Duodenal mucosa (tissue), 2 donors: ENCODE measurements around the gene UBAP1L.
A peak's percentile ranks its signal among the peaks of the same experiment; 100 is the strongest.

ENCODE experiments used
- H3K27ac ChIP-seq: one replicate; pipeline ENCODE4 v1.7.0; 2013; ENCODE audit warnings: low read depth, low read length
- H3K27me3 ChIP-seq, 2 donors: one replicate each; pipeline ENCODE4 v1.7.0; 2013; ENCODE audit warnings: low read length in 2 of 2, control low read depth in 1 of 2; ENCODE audit not compliant: insufficient read depth in 2 of 2, control insufficient read depth in 1 of 2
- H3K36me3 ChIP-seq, 2 donors: one replicate each; pipeline ENCODE4 v1.7.0; 2013; ENCODE audit warnings: low read length in 2 of 2, control low read depth in 1 of 2; ENCODE audit not compliant: insufficient read depth in 2 of 2, control insufficient read depth in 1 of 2
- H3K4me1 ChIP-seq, 2 donors: one replicate each; pipeline ENCODE4 v1.7.0; 2013; ENCODE audit warnings: low read length in 2 of 2, control low read depth in 1 of 2; ENCODE audit not compliant: insufficient read depth in 2 of 2, control insufficient read depth in 1 of 2
- H3K4me3 ChIP-seq, 2 donors: one replicate each; pipeline ENCODE4 v1.7.0; 2013; ENCODE audit warnings: low read length in 2 of 2, low read depth in 1 of 2
- H3K9ac ChIP-seq, 2 donors: one replicate each; pipeline ENCODE4 v1.7.0; 2013; ENCODE audit warnings: low read length in 2 of 2, low read depth in 1 of 2
- H3K9me3 ChIP-seq, 2 donors: one replicate each; pipeline ENCODE4 v1.7.0; 2013; ENCODE audit warnings: low read length in 2 of 2, control low read depth in 1 of 2; ENCODE audit not compliant: control insufficient read depth in 1 of 2

The UBAP1L gene

DNA sequence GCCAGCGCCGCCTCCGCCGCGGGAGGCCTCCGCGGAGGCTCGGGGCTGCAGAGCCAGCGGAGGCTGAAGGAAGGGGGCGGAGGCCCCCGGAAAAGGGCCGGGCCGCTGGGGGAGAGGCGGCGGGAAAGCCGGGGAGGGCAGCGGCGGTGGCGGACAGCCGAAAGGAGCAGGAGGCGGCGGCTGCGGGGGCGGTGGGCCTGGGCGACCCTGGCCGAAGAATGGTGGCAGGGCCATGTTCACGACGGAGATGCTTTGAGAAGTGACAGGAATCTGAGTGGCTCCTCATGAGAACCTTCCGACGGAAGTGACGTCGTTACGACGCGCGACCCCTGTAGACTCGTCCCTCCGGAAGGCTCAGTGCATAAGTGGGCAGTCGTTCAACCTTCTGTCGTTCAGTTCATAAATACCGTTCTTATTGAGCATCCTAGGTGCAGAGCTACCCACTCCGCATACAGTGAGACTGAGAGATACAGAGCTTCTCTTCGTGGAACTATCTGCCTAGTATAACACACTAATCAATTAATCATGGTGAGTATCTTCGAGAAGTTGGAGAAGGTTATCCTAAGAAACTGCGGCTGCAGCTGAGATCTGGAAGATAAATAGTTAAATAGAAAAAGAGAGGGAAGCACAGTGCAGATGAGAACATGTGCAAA is 18.7 kb upstream of the UBAP1L start, which contains the start of gene PDCD7:
Gene PDCD7 (minus strand): TSS at position 261 of the 653 bp plus-strand sequence. CDS start 27 bp downstream, at position 234.
- Histone ChIP-seq H3K4me1 (peaks cover 12 to 16% of the 10 kb centered on the region in 2 donors), H3K9me3 (no peaks in the 10 kb centered on the region), H3K9ac (peak within 1 kb of the TSS; percentile 80 to 85), H3K36me3 (peaks cover 7 to 16% of the 10 kb centered on the region in 2 donors), H3K27ac (peak within 1 kb of the TSS; percentile 50), H3K27me3 (no peaks in the 10 kb centered on the region), H3K4me3 (peak within 1 kb of the TSS; percentile 86 to 91)

DNA sequence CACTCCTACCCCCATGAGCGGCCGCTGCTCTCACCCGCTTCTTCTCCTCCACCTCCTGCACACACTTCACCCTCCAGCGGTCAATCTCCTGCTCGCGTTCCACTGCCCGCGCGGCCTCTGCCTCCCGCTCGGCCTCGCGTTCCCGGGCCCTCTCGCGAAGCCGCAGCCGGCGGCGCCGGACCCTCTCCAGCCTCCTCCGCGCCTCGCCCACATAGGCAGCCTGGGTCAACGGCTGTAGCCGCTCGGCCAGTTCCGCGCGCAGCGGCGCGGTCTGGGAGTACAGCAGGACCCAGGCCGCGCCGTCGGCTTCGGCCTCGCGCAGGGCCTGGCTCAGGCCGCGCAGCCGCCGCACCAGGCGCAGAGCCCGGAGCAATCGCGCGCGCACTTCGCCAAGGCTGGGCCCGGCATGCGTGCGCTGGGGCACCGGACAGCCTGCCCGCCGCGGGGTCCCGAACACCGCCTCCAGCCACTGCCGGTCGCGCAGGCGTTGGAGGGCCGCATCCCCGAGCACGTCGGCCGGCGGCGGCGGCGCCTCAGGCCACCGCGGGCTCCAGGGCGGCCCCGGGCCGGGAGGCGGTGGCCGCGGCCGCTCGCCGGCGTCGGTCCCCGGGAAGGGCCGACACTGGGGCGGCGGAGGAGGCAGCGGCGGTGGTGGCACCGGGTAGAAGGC is 18.0 kb upstream of the UBAP1L start:
- peaks cover 12 to 16% of the 10 kb centered on the region in 2 donors for H3K4me1 ChIP-seq
- peak overlapping the region; percentile 80 to 85 for H3K9ac ChIP-seq
- H3K36me3 ChIP-seq, result peaks cover 14 to 23% of the 10 kb centered on the region in 2 donors
- H3K4me3 ChIP-seq, result peak overlapping the region; percentile 86 to 91
- H3K27me3 ChIP-seq, result no peaks in the 10 kb centered on the region
- no peaks in the 10 kb centered on the region for H3K9me3 ChIP-seq
- H3K27ac ChIP-seq, result peak overlapping the region; percentile 50

DNA sequence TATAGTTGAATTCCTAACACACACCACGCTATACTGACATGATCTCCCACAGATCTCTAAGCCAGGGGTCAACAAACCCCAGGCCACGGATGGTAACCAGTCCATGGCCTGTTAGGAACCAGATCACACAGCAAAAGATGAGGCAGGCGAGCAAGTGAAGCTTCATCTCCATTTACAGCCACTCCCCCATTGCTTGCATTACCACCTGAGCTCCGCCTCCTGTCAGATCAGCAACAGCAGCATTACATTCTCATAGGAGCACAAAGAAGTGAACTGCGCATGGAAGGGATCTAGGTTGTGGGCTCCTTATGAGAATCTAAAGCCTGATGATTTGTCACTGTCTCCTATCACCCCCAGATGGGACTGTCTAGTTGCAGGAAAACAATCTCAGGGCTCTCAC is 15.9 kb upstream of the UBAP1L start:
- Histone ChIP-seq H3K9ac (no peak overlapping the region), H3K27me3 (no peaks in the 10 kb centered on the region), H3K27ac (no peak overlapping the region), H3K4me1 (peaks cover 12 to 16% of the 10 kb centered on the region in 2 donors), H3K36me3 (peaks cover 21 to 39% of the 10 kb centered on the region in 2 donors), H3K9me3 (no peaks in the 10 kb centered on the region), H3K4me3 (no peak overlapping the region)

DNA sequence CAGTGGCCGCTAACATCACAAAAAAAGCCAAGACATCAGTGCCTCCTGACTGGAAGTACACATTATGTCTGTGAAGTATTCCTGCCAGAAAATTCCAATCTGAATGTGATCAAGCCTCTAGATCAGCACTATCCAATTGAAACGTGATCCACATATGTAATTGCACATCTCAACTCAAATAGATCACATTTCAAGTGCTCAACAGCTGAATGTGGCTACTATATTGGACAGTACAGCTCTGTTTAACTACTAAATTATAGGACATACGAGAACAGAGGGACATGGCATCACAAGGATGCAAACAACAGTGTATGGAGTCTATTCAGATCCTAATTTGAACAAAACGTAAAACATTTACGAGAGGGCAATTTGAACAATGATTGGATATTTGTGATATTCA is 542 bp upstream of the UBAP1L start:
- peaks cover 19 to 65% of the 10 kb centered on the region in 2 donors for H3K36me3 ChIP-seq
- no peaks in the 10 kb centered on the region for H3K9me3 ChIP-seq
- H3K4me1 ChIP-seq, result no peaks in the 10 kb centered on the region
- H3K27me3 ChIP-seq, result no peaks in the 10 kb centered on the region
- no peak overlapping the region for H3K27ac ChIP-seq
- no peak overlapping the region for H3K4me3 ChIP-seq
- H3K9ac ChIP-seq, result no peak overlapping the region

DNA sequence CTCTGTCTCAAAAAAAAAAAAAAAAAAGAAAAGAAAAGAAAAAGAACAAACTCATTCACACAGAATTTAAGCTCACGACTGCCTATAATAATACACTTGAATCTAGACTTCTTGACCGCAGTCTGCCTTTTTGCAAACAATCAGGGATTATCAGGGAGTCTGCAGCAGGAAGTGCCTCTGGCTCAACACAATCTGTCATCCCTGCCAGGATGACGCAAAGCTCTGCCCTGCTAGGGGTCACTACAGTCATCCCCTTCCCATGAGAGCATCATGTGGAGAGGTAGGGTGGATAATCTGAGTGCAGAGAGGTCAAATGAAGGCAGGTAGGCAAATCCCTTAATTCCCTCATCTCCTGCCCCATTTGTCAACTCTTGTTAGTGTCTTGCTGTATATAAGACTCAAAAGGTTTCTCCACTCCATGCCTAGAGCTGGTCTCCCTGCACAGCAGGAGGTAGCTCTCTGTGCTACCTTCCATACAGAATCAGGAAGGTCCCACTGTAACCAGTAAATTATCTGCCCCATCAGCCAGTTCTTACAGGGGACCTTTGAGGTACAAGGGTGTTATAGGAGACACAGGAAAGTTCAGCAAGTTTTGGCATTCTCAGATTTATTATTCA is 4.2 kb downstream of the UBAP1L start:
- Histone ChIP-seq H3K4me3 (no peak overlapping the region), H3K27me3 (no peaks in the 10 kb centered on the region), H3K9me3 (no peaks in the 10 kb centered on the region), H3K36me3 (peaks cover 5 to 39% of the 10 kb centered on the region in 2 donors), H3K9ac (no peak overlapping the region), H3K27ac (no peak overlapping the region), H3K4me1 (no peaks in the 10 kb centered on the region)

GRCh38 chr15:65106011-65106590 is 8.9 kb downstream of the UBAP1L start:
- Histone ChIP-seq H3K4me3 (no peak overlapping the region), H3K27me3 (no peaks in the 10 kb centered on the region), H3K4me1 (no peaks in the 10 kb centered on the region), H3K9ac (no peak overlapping the region), H3K9me3 (no peaks in the 10 kb centered on the region), H3K36me3 (peaks cover 8 to 21% of the 10 kb centered on the region in 2 donors), H3K27ac (no peak overlapping the region)

GRCh38 chr15:65105038-65105437 is 10.0 kb downstream of the UBAP1L start:
- Histone ChIP-seq H3K9ac (no peak overlapping the region), H3K27ac (no peak overlapping the region), H3K27me3 (no peaks in the 10 kb centered on the region), H3K4me1 (peaks cover 0 to 8% of the 10 kb centered on the region in 2 donors), H3K4me3 (no peak overlapping the region), H3K9me3 (no peaks in the 10 kb centered on the region), H3K36me3 (peaks cover 6 to 23% of the 10 kb centered on the region in 2 donors)

DNA sequence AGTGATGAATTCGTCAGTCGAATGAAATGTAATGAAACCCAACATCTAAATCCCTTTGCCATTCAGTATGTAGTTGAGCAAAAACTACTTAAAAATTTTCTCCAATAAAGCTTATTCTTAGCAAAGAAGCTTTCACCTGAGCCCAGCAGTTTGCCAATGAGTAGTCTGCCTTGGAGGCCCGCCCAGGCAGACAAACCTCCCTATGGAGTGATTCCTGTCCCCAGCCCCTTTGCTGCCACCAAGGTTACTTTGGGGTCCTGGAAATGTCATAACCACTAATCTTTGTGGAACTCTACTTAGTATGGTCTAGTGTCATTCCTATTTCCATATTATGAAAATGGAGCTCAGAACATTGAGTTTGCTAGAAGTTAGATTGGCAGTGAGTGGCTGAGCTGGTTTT is 12.1 kb downstream of the UBAP1L start:
- peaks cover 23 to 40% of the 10 kb centered on the region in 2 donors for H3K36me3 ChIP-seq
- no peaks in the 10 kb centered on the region for H3K9me3 ChIP-seq
- no peak overlapping the region for H3K27ac ChIP-seq

GRCh38 chr15:65101891-65102708 is 12.9 kb downstream of the UBAP1L start:
- Histone ChIP-seq H3K27me3 (no peaks in the 10 kb centered on the region), H3K27ac (no peak overlapping the region), H3K4me3 (no peak overlapping the region), H3K9ac (no peak overlapping the region), H3K36me3 (peaks cover 25 to 43% of the 10 kb centered on the region in 2 donors), H3K4me1 (peaks cover 0 to 8% of the 10 kb centered on the region in 2 donors), H3K9me3 (no peaks in the 10 kb centered on the region)

More for the DNA sequence above, 12.1 kb downstream of the UBAP1L start:
- H3K27me3 ChIP-seq, result no peaks in the 10 kb centered on the region
- no peak overlapping the region for H3K4me3 ChIP-seq
- H3K9ac ChIP-seq, result no peak overlapping the region
- H3K4me1 ChIP-seq, result peaks cover 0 to 8% of the 10 kb centered on the region in 2 donors
